Measurements from ENCODE around the gene C16orf82.

- TF ChIP-seq CTCF (IDR thresholded peaks at IDR 0.05; ENCODE audit: control extremely low read depth in 1 of 3, insufficient read depth in 1 of 3, low read depth in 1 of 3, low read length in 3 of 3) (no peak), SRF (IDR thresholded peaks at IDR 0.05; ENCODE audit: low read depth, low read length) (no peak), CHD2 (IDR thresholded peaks at IDR 0.05; ENCODE audit: low read length) (no peak), EZH2 (IDR thresholded peaks at IDR 0.05; ENCODE audit: low read depth, low read length, severe bottlenecking) (no peak), ATF3 (IDR thresholded peaks at IDR 0.05; ENCODE audit: insufficient read depth, low read depth, low read length) (no peak), GABPA (IDR thresholded peaks at IDR 0.05; ENCODE audit: borderline replicate concordance, insufficient read depth, low read length) (no peak), POLR2A (IDR thresholded peaks at IDR 0.05; ENCODE audit: control extremely low read depth in 1 of 2, low read depth in 2 of 2, low read length in 2 of 2) (no peak), RAD21 (IDR thresholded peaks at IDR 0.05 in 1 of 2, conservative IDR thresholded peaks at IDR 0.05 in 1 of 2; ENCODE audit: low read depth in 2 of 2, low read length in 2 of 2) (no peak), CREB1 (IDR thresholded peaks at IDR 0.05) (no peak), SIX5 (IDR thresholded peaks at IDR 0.05; ENCODE audit: low read depth, low read length) (no peak), HDAC2 (IDR thresholded peaks at IDR 0.05; ENCODE audit: borderline replicate concordance in 1 of 2, low read depth in 2 of 2, low read length in 2 of 2) (no peak), RFX5 (IDR thresholded peaks at IDR 0.05; ENCODE audit: borderline replicate concordance, low read depth, low read length) (no peak), POLR2AphosphoS5 (IDR thresholded peaks at IDR 0.05; ENCODE audit: low read depth, low read length) (no peak)
Observed at GRCh38 chr16:27052007-27052406, 14.7 kb upstream of the C16orf82 start.
